GM12878 (cell line): Measurements from ENCODE around the gene VASH1. TPM values are rescaled to one million over a fixed set of nuclear protein-coding genes. Genes with fewer than 3 reads are reported as not detected.

ENCODE experiments used
- ATAC-seq: fragments of 200-7000 bp; cut with Tn5 transposase; 3 replicates; pipeline ENCODE4 v1.9.1; 2020; ENCODE audit warnings: mild to moderate bottlenecking, moderate library complexity
- BruUV-seq: library from RNA; stranded (reverse); fragments of 400-500 nt; replicated peaks from 2 replicates; lab custom pipeline; 2021; lab: Mats Ljungman, UMichigan
- CTCF ChIA-PET: fragments of 300-600 bp; sonication (Branson Sonifier 250); formaldehyde crosslinking; extraction: SDS; loops from one replicate; lab custom pipeline; 2021; ENCODE audit warnings: inconsistent platforms; lab: Yijun Ruan, JAX
- POLR2A ChIA-PET: fragments of 350-600 bp; formaldehyde crosslinking; extraction: SDS; loops from one replicate; lab custom pipeline; 2021; ENCODE audit warnings: inconsistent platforms; lab: Charles Lee
- RAD21 ChIA-PET: fragments of 300-600 bp; sonication (Branson Sonifier 250); formaldehyde crosslinking; loops from one replicate; lab custom pipeline; 2023; ENCODE audit warnings: antibody characterized with exemption; ENCODE audit not compliant: unreplicated experiment; lab: Charles Lee
- SMC1A ChIA-PET: fragments of 300-600 bp; sonication (Branson Sonifier 250); formaldehyde crosslinking; loops from one replicate; lab custom pipeline; 2023; ENCODE audit not compliant: unreplicated experiment, uncharacterized antibody; lab: Charles Lee
- DNase-seq: peaks from one replicate; pipeline ENCODE4 v3.0.0-alpha.2; 2011; ENCODE audit warnings: low read depth, low spot score
- FAIRE-seq: peaks from 3 replicates; lab custom pipeline; 2011; peaks lifted over from hg19 to GRCh38; lab: Jason Lieb, UNC
- H2AFZ ChIP-seq: 2 replicates; pipeline ENCODE4 v1.6.0; 2011; ENCODE audit warnings: low read depth, low read length, control low read depth; ENCODE audit not compliant: control insufficient read depth
- H3K27ac ChIP-seq: 2 replicates; pipeline ENCODE4 v1.5.1; 2011; ENCODE audit warnings: control low read depth; ENCODE audit not compliant: control insufficient read depth, insufficient read depth
- H3K27me3 ChIP-seq, 2 experiments: replicated peaks in 1 of 2; 2 replicates each; pipeline versions ENCODE4 v1.6.0 to v1.6.1; 2011; ENCODE audit warnings: low read length in 1 of 2; ENCODE audit not compliant: control insufficient read depth in 2 of 2, insufficient read depth in 2 of 2
- H3K36me3 ChIP-seq, 2 experiments: 2 replicates each; pipeline ENCODE4 v1.5.1; 2011; ENCODE audit warnings: low read length in 1 of 2; ENCODE audit not compliant: control insufficient read depth in 2 of 2, insufficient read depth in 2 of 2
- H3K4me1 ChIP-seq: 2 replicates; pipeline ENCODE4 v1.6.1; 2011; ENCODE audit warnings: mild to moderate bottlenecking, low read length, moderate library complexity, mixed read lengths; ENCODE audit not compliant: control insufficient read depth, insufficient read depth
- H3K4me2 ChIP-seq: 2 replicates; pipeline ENCODE4 v1.6.0; 2011; ENCODE audit warnings: control low read depth; ENCODE audit not compliant: control insufficient read depth, insufficient read depth
- H3K4me3 ChIP-seq: fragments of 200-600 bp; sonication (generic); 2 replicates; pipeline ENCODE4 v1.5.1; 2016
- H3K79me2 ChIP-seq: 2 replicates; pipeline ENCODE4 v1.6.0; 2011; ENCODE audit warnings: low read length; ENCODE audit not compliant: control insufficient read depth, insufficient read depth
- H3K9ac ChIP-seq: 2 replicates; pipeline ENCODE4 v1.8.0; 2011; ENCODE audit warnings: low read length, control low read depth, mixed read lengths; ENCODE audit not compliant: control insufficient read depth, insufficient read depth
- H3K9me3 ChIP-seq: replicated peaks from 3 replicates; pipeline ENCODE4 v1.5.1; 2011; ENCODE audit warnings: mild to moderate bottlenecking, low read length; ENCODE audit not compliant: control insufficient read depth, insufficient read depth
- H4K20me1 ChIP-seq: 2 replicates; pipeline ENCODE4 v1.6.0; 2011; ENCODE audit not compliant: control insufficient read depth, insufficient read depth
- ATF7 ChIP-seq: fragments of 450-650 bp; IDR thresholded peaks from 2 replicates; pipeline ENCODE4 v1.6.1; 2016; ENCODE audit warnings: low read depth, mild to moderate bottlenecking
- BHLHE40 ChIP-seq, 2 experiments: fragments of 450-650 bp in 1 of 2; IDR thresholded peaks; 2 replicates each; pipeline ENCODE4 v1.6.1; 2011 to 2017; ENCODE audit warnings: low read depth in 2 of 2, borderline replicate concordance in 1 of 2, improper control_type of control experiment in 1 of 2, low read length in 1 of 2, mild to moderate bottlenecking in 1 of 2
- CHD2 ChIP-seq: IDR thresholded peaks from 2 replicates; pipeline ENCODE4 v1.6.1; 2011; ENCODE audit warnings: low read depth, low read length, improper control_type of control experiment, borderline replicate concordance
- CREB1 ChIP-seq: IDR thresholded peaks from 2 replicates; pipeline ENCODE4 v1.6.1; 2012; ENCODE audit warnings: low read depth, mild to moderate bottlenecking, inconsistent platforms
- ETV6 ChIP-seq, 2 experiments: fragments of 450-650 bp in 1 of 2; IDR thresholded peaks in 1 of 2; conservative IDR thresholded peaks in 1 of 2; 2 replicates each; pipeline ENCODE4 v1.6.1; 2014; ENCODE audit warnings: antibody characterized with exemption in 1 of 2, borderline replicate concordance in 1 of 2, low read depth in 1 of 2, mild to moderate bottlenecking in 1 of 2, moderate library complexity in 1 of 2
- FOXM1 ChIP-seq: IDR thresholded peaks from 2 replicates; pipeline ENCODE4 v1.6.1; 2012; ENCODE audit warnings: low read depth, mild to moderate bottlenecking, inconsistent platforms, low read length, moderate library complexity
- GABPA ChIP-seq: IDR thresholded peaks from 2 replicates; pipeline ENCODE4 v1.6.1; 2014; ENCODE audit warnings: antibody characterized with exemption, low read depth, mild to moderate bottlenecking, inconsistent platforms
- HDAC2 ChIP-seq: fragments of 200-600 bp; sonication (generic); IDR thresholded peaks from 2 replicates; pipeline ENCODE4 v1.6.1; 2017
- HDGF ChIP-seq: fragments of 450-650 bp; IDR thresholded peaks from 2 replicates; pipeline ENCODE4 v1.6.1; 2016; ENCODE audit warnings: antibody characterized with exemption
- IKZF1 ChIP-seq: fragments of 450-650 bp; conservative IDR thresholded peaks from 2 replicates; pipeline ENCODE4 v1.6.1; 2017; ENCODE audit warnings: antibody characterized with exemption, mild to moderate bottlenecking
- MTA2 ChIP-seq: fragments of 450-650 bp; IDR thresholded peaks from 2 replicates; pipeline ENCODE4 v1.6.1; 2016; ENCODE audit warnings: low read depth, mild to moderate bottlenecking, moderate library complexity
- MTA3 ChIP-seq: IDR thresholded peaks from 2 replicates; pipeline ENCODE4 v1.6.1; 2012; ENCODE audit warnings: low read length, inconsistent platforms, borderline replicate concordance
- SMAD5 ChIP-seq: IDR thresholded peaks from 2 replicates; pipeline ENCODE4 v1.6.1; 2016; ENCODE audit warnings: antibody characterized with exemption, low read depth
- SP1 ChIP-seq: IDR thresholded peaks from one replicate; pipeline ENCODE4 v1.6.1; 2011; ENCODE audit warnings: low read depth, low read length
- SUZ12 ChIP-seq: fragments of 200-600 bp; sonication (generic); IDR thresholded peaks from one replicate; pipeline ENCODE4 v1.6.1; 2018; ENCODE audit warnings: antibody characterized with exemption, mild to moderate bottlenecking; ENCODE audit not compliant: unreplicated experiment
- YBX1 ChIP-seq: fragments of 450-650 bp; IDR thresholded peaks from 2 replicates; pipeline ENCODE4 v1.6.1; 2016; ENCODE audit warnings: antibody characterized with exemption
- ZZZ3 ChIP-seq: IDR thresholded peaks from 2 replicates; pipeline ENCODE4 v1.6.1; 2011; ENCODE audit warnings: low read depth; ENCODE audit not compliant: control insufficient read depth, insufficient read length
- WGBS: methylation state at CpG from one replicate; pipeline ENCODE4 v1.1.6; 2016; ENCODE audit warnings: low lambda C conversion rate; ENCODE audit not compliant: insufficient replicate concordance, insufficient coverage; ENCODE audit errors: missing lambda C conversion rate; 5-methylcytosine and 5-hydroxymethylcytosine counted together
- in situ Hi-C: fragments of 300-500 bp; cut with MboI; formaldehyde crosslinking; loops from 9 replicates; pipeline ENCODE4 v1.14.3; 2018; ENCODE audit warnings: mixed read lengths
- intact Hi-C: fragments of 100-400 bp; cut with micrococcal nuclease; formaldehyde crosslinking; loops from one replicate; pipeline ENCODE4 v1.14.2; 2022; ENCODE audit not compliant: unreplicated experiment
- polyA plus RNA-seq, 11 experiments: library from polyadenylated mRNA; depleted of rRNA in 4 of 11; unstranded in 6 of 11; stranded (reverse) in 5 of 11; fragments of >200 nt; fragmentation: Nextera tagmentation in 4 of 11; fragmentation: Illumina TruSeq in 1 of 11; extraction: Ambion mirVana in 4 of 11; extraction: Trizol in 1 of 11; gene quantifications; 1 replicate in 1 of 11; 2 replicates in 10 of 11; pipeline versions ENCODE4 v1.2.1 to v1.2.3, GENCODE V29; 2011 to 2016; ENCODE audit warnings: inconsistent platforms in 2 of 11, missing spikeins in 2 of 11, low read depth in 1 of 11
- total RNA-seq, 4 experiments: library from RNA; depleted of rRNA in 3 of 4; stranded (reverse); fragments of >200 nt in 3 of 4; fragmentation: Illumina TruSeq in 1 of 4; extraction: Trizol in 1 of 4; gene quantifications; 2 replicates each; pipeline versions ENCODE4 v1.2.1 to v1.2.3, GENCODE V29; 2013 to 2021
- TF ChIP-seq, protein P1 (sequence below), 3 experiments: IDR thresholded peaks in 2 of 3; conservative IDR thresholded peaks in 1 of 3; 2 replicates each; pipeline ENCODE4 v1.5.1; 2011; ENCODE audit warnings: low read depth in 3 of 3, low read length in 3 of 3, mild to moderate bottlenecking in 3 of 3, control low read depth in 2 of 3, moderate library complexity in 2 of 3, inconsistent platforms in 1 of 3, mixed read lengths in 1 of 3; ENCODE audit not compliant: control insufficient read depth in 2 of 3, insufficient read depth in 1 of 3; ENCODE audit errors: extremely low read depth in 1 of 3
- TF ChIP-seq, protein P2 (sequence below): fragments of 450-650 bp; IDR thresholded peaks from 2 replicates; pipeline ENCODE4 v1.6.1; 2017; ENCODE audit warnings: borderline replicate concordance
- TF ChIP-seq, protein P3 (sequence below): IDR thresholded peaks from 2 replicates; pipeline ENCODE4 v1.6.1; 2011; ENCODE audit warnings: mild to moderate bottlenecking, low read depth, low read length, moderate library complexity; ENCODE audit not compliant: insufficient replicate concordance

Gene VASH1
- total and polyA plus RNA-seq, 10 of the 15 experiments (the other 5 are each of a cell fraction or from before 2014, with no cell fraction given) = 0.06 to 2.3 (median 0.53) TPM

DNA sequence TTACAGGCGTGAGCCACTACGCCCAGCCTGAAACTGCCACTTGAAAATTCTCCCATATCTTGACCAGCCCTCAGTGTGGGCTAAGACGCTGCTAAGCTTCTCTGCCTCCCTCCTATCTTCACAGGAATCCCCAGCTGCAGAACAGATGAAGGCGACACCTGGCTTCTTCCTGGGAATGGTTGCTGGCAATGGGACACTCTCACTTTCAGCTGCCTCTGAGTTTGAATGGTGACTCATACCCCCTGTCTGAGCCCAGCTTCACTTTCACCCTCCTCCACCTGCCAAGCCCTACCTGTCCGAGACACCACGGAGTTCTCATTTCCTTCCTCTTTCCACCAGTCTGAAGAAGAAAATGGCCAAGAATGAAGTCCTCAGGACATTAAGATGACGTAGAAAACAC, 18.3 kb upstream of the VASH1 start:
- H3K27me3 ChIP-seq = no peaks in the 10 kb centered on the region
- FAIRE-seq (no peak), DNase-seq (no peak), ATAC-seq (no peak)
- no peaks in the 10 kb centered on the region for H3K79me2 ChIP-seq
- intact Hi-C loops (no loop called here), in situ Hi-C loops (no loop called here)
- POLR2A ChIA-PET = no interaction called here
- CTCF ChIA-PET = interaction anchor here (0.6 kb wide), 1 partner anchor 348 kb away, joined by 3 read pairs; no protein-coding TSS in a partner anchor
- H3K4me2 ChIP-seq = no peak overlapping the region
- no peak overlapping the region for H3K27ac ChIP-seq
- no peak overlapping the region for H3K4me3 ChIP-seq
- TF ChIP-seq, protein P1, sequence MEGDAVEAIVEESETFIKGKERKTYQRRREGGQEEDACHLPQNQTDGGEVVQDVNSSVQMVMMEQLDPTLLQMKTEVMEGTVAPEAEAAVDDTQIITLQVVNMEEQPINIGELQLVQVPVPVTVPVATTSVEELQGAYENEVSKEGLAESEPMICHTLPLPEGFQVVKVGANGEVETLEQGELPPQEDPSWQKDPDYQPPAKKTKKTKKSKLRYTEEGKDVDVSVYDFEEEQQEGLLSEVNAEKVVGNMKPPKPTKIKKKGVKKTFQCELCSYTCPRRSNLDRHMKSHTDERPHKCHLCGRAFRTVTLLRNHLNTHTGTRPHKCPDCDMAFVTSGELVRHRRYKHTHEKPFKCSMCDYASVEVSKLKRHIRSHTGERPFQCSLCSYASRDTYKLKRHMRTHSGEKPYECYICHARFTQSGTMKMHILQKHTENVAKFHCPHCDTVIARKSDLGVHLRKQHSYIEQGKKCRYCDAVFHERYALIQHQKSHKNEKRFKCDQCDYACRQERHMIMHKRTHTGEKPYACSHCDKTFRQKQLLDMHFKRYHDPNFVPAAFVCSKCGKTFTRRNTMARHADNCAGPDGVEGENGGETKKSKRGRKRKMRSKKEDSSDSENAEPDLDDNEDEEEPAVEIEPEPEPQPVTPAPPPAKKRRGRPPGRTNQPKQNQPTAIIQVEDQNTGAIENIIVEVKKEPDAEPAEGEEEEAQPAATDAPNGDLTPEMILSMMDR (IDR thresholded peaks at IDR 0.05 in 2 of 3, conservative IDR thresholded peaks at IDR 0.05 in 1 of 3; ENCODE audit: control insufficient read depth in 2 of 3, extremely low read depth in 1 of 3, insufficient read depth in 1 of 3, low read depth in 3 of 3, low read length in 3 of 3) = no peak
- TF ChIP-seq BHLHE40 (IDR thresholded peaks at IDR 0.05; ENCODE audit: borderline replicate concordance in 1 of 2, low read depth in 2 of 2, low read length in 1 of 2) = no peak
- TF ChIP-seq MTA3 = no peak
- TF ChIP-seq YBX1 = no peak
- TF ChIP-seq FOXM1 = no peak
- no peak for TF ChIP-seq SMAD5
- no peak for TF ChIP-seq SUZ12
- no peak for TF ChIP-seq ZZZ3
- TF ChIP-seq, protein P2, sequence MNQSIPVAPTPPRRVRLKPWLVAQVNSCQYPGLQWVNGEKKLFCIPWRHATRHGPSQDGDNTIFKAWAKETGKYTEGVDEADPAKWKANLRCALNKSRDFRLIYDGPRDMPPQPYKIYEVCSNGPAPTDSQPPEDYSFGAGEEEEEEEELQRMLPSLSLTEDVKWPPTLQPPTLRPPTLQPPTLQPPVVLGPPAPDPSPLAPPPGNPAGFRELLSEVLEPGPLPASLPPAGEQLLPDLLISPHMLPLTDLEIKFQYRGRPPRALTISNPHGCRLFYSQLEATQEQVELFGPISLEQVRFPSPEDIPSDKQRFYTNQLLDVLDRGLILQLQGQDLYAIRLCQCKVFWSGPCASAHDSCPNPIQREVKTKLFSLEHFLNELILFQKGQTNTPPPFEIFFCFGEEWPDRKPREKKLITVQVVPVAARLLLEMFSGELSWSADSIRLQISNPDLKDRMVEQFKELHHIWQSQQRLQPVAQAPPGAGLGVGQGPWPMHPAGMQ = no peak
- TF ChIP-seq ETV6 (conservative IDR thresholded peaks at IDR 0.05 in 1 of 2, IDR thresholded peaks at IDR 0.05 in 1 of 2; ENCODE audit: borderline replicate concordance in 1 of 2, low read depth in 1 of 2) = no peak
- TF ChIP-seq SP1 = no peak
- TF ChIP-seq HDAC2 = no peak
- TF ChIP-seq MTA2 = no peak
- no peak for TF ChIP-seq GABPA
- TF ChIP-seq CREB1 = no peak
- no peak for TF ChIP-seq HDGF
- TF ChIP-seq, protein P3, sequence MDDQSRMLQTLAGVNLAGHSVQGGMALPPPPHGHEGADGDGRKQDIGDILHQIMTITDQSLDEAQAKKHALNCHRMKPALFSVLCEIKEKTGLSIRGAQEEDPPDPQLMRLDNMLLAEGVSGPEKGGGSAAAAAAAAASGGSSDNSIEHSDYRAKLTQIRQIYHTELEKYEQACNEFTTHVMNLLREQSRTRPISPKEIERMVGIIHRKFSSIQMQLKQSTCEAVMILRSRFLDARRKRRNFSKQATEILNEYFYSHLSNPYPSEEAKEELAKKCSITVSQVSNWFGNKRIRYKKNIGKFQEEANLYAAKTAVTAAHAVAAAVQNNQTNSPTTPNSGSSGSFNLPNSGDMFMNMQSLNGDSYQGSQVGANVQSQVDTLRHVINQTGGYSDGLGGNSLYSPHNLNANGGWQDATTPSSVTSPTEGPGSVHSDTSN = no peak
- TF ChIP-seq ATF7 = no peak
- no peak for TF ChIP-seq IKZF1
- no peak for TF ChIP-seq CHD2
- H2AFZ ChIP-seq = no peak overlapping the region
- SMC1A ChIA-PET = interaction anchor here (0.7 kb wide), 1 partner anchor 33 kb away, joined by 4 read pairs; no protein-coding TSS in a partner anchor
- H3K36me3 ChIP-seq = no peaks in the 10 kb centered on the region
- H3K4me1 ChIP-seq = no peaks in the 10 kb centered on the region
- RAD21 ChIA-PET = no interaction called here
- 36% methylated on average over 7 of the region's 7 CpGs for WGBS
- H4K20me1 ChIP-seq = no peaks in the 10 kb centered on the region
- BruUV-seq = no TSS peak
- H3K9me3 ChIP-seq = no peaks in the 10 kb centered on the region; the same call in 1 of the 3 replicates
- H3K9ac ChIP-seq = no peak overlapping the region
